ENCODE measurements around the gene CCL14. TPM values are rescaled to one million over a fixed set of nuclear protein-coding genes. Genes with fewer than 3 reads are reported as not detected.

The CCL14 gene
- total and polyA plus RNA-seq, 9 of the 15 experiments (the other 6 are each of a cell fraction or from before 2014, with no cell fraction given), result not detected

DNA sequence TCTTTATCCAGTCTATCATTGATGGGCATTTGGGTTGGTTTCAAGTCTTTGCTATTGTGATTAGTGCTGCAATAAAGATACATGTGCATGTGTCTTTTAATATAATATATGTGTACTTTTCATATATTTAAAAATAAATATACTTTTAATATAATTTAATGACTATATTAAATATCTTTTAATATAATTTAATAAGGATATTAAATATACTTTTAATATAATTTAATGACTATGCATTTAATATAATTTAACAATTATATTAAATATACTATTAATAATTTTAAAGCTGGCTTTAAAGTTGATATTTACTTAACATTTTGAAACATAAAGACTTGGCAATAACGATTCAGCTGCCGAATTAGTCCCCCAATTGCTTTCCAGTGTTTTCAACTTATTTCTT is 30.0 kb upstream of the CCL14 start:
- CTCF ChIA-PET (ENCODE audit: low intra/inter-chr PET ratio), result no interaction called here
- no peak for FAIRE-seq
- POLR2A ChIA-PET, result no interaction called here
- Histone ChIP-seq H2AFZ (ENCODE audit: low read depth, low read length) (no peak overlapping the region), H4K20me1 (replicated peaks; ENCODE audit: control insufficient read depth, insufficient read depth, low read length) (0 out of 2 replicates have a peak, but pooled peaks cover 3% of the 10 kb centered on the region), H3K4me3 (no peak overlapping the region), H3K27ac (ENCODE audit: extremely low read depth, low read depth, low read length) (no peak overlapping the region), H3K27me3 (ENCODE audit: control insufficient read depth in 2 of 2, insufficient read depth in 2 of 2, low read length in 2 of 2) (peaks cover 0 to 6% of the 10 kb centered on the region in 2 experiments; a peak in 3 of 5 replicates), H3K36me3 (ENCODE audit: control insufficient read depth, insufficient read depth, low read length) (no peaks in the 10 kb centered on the region), H3K79me2 (ENCODE audit: control insufficient read depth, insufficient read depth, low read length) (no peaks in the 10 kb centered on the region), H3K9ac (ENCODE audit: insufficient read depth in 1 of 2, low read depth in 2 of 2, low read length in 2 of 2) (no peak overlapping the region), H3K9me1 (ENCODE audit: control insufficient read depth, insufficient read depth, low read length) (no peaks in the 10 kb centered on the region), H3K4me1 (replicated peaks in 1 of 2; ENCODE audit: control insufficient read depth in 2 of 2, insufficient read depth in 2 of 2, low read length in 2 of 2) (no peaks in the 10 kb centered on the region; a peak in 1 of 5 replicates), H3K9me3 (replicated peaks; ENCODE audit: control insufficient read depth, insufficient read depth, low read depth, low read length) (no peaks in the 10 kb centered on the region), H3K4me2 (ENCODE audit: insufficient read depth, low read length) (no peak overlapping the region)
- intact Hi-C loops (cut with micrococcal nuclease), result no loop called here
- BruUV-seq (replicated peaks), result no TSS peak
- in situ Hi-C loops (cut with MboI), result no loop called here
- no peak for DNase-seq (ENCODE audit: extremely low read depth in 1 of 4, low spot score in 3 of 4)
- 0% methylated on average over 2 of the region's 2 CpGs for WGBS (ENCODE audit: insufficient coverage, low coverage, missing lambda C conversion rate)
- ATAC-seq, result no peak
- TF ChIP-seq, protein P1, sequence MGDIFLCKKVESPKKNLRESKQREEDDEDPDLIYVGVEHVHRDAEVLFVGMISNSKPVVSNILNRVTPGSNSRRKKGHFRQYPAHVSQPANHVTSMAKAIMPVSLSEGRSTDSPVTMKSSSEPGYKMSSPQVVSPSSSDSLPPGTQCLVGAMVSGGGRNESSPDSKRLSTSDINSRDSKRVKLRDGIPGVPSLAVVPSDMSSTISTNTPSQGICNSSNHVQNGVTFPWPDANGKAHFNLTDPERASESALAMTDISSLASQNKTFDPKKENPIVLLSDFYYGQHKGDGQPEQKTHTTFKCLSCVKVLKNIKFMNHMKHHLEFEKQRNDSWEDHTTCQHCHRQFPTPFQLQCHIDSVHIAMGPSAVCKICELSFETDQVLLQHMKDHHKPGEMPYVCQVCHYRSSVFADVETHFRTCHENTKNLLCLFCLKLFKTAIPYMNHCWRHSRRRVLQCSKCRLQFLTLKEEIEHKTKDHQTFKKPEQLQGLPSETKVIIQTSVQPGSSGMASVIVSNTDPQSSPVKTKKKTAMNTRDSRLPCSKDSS (IDR thresholded peaks at IDR 0.05; ENCODE audit: low read depth, partially characterized antibody), result no peak
- TF ChIP-seq MTA3 (IDR thresholded peaks at IDR 0.05; ENCODE audit: borderline replicate concordance), result no peak
- no peak for TF ChIP-seq ZNF134 (CRISPR knock-in tag; conservative IDR thresholded peaks at IDR 0.05)
- TF ChIP-seq PHF21A (IDR thresholded peaks at IDR 0.05; ENCODE audit: borderline replicate concordance, low read depth), result no peak
- TF ChIP-seq HLTF (IDR thresholded peaks at IDR 0.05), result no peak
- no peak for TF ChIP-seq TEAD4 (IDR thresholded peaks at IDR 0.05; ENCODE audit: low read length)
- no peak for TF ChIP-seq TEAD4 (CRISPR knock-in tag; IDR thresholded peaks at IDR 0.05; ENCODE audit: borderline replicate concordance)
- no peak for TF ChIP-seq ZKSCAN1 (IDR thresholded peaks at IDR 0.05; ENCODE audit: low read depth, low read length)
- no peak for TF ChIP-seq ZNF77 (CRISPR knock-in tag; IDR thresholded peaks at IDR 0.05)
- TF ChIP-seq, protein P2, sequence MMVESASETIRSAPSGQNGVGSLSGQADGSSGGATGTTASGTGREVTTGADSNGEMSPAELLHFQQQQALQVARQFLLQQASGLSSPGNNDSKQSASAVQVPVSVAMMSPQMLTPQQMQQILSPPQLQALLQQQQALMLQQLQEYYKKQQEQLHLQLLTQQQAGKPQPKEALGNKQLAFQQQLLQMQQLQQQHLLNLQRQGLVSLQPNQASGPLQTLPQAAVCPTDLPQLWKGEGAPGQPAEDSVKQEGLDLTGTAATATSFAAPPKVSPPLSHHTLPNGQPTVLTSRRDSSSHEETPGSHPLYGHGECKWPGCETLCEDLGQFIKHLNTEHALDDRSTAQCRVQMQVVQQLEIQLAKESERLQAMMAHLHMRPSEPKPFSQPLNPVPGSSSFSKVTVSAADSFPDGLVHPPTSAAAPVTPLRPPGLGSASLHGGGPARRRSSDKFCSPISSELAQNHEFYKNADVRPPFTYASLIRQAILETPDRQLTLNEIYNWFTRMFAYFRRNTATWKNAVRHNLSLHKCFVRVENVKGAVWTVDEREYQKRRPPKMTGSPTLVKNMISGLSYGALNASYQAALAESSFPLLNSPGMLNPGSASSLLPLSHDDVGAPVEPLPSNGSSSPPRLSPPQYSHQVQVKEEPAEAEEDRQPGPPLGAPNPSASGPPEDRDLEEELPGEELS (CRISPR knock-in tag; IDR thresholded peaks at IDR 0.05; ENCODE audit: borderline replicate concordance), result no peak
- TF ChIP-seq, protein P3, sequence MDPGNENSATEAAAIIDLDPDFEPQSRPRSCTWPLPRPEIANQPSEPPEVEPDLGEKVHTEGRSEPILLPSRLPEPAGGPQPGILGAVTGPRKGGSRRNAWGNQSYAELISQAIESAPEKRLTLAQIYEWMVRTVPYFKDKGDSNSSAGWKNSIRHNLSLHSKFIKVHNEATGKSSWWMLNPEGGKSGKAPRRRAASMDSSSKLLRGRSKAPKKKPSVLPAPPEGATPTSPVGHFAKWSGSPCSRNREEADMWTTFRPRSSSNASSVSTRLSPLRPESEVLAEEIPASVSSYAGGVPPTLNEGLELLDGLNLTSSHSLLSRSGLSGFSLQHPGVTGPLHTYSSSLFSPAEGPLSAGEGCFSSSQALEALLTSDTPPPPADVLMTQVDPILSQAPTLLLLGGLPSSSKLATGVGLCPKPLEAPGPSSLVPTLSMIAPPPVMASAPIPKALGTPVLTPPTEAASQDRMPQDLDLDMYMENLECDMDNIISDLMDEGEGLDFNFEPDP (CRISPR knock-in tag; IDR thresholded peaks at IDR 0.05), result no peak
- TF ChIP-seq, protein P4, sequence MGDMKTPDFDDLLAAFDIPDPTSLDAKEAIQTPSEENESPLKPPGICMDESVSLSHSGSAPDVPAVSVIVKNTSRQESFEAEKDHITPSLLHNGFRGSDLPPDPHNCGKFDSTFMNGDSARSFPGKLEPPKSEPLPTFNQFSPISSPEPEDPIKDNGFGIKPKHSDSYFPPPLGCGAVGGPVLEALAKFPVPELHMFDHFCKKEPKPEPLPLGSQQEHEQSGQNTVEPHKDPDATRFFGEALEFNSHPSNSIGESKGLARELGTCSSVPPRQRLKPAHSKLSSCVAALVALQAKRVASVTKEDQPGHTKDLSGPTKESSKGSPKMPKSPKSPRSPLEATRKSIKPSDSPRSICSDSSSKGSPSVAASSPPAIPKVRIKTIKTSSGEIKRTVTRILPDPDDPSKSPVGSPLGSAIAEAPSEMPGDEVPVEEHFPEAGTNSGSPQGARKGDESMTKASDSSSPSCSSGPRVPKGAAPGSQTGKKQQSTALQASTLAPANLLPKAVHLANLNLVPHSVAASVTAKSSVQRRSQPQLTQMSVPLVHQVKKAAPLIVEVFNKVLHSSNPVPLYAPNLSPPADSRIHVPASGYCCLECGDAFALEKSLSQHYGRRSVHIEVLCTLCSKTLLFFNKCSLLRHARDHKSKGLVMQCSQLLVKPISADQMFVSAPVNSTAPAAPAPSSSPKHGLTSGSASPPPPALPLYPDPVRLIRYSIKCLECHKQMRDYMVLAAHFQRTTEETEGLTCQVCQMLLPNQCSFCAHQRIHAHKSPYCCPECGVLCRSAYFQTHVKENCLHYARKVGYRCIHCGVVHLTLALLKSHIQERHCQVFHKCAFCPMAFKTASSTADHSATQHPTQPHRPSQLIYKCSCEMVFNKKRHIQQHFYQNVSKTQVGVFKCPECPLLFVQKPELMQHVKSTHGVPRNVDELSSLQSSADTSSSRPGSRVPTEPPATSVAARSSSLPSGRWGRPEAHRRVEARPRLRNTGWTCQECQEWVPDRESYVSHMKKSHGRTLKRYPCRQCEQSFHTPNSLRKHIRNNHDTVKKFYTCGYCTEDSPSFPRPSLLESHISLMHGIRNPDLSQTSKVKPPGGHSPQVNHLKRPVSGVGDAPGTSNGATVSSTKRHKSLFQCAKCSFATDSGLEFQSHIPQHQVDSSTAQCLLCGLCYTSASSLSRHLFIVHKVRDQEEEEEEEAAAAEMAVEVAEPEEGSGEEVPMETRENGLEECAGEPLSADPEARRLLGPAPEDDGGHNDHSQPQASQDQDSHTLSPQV (IDR thresholded peaks at IDR 0.05), result no peak
- TF ChIP-seq NFXL1 (CRISPR knock-in tag; IDR thresholded peaks at IDR 0.05), result no peak
- TF ChIP-seq MAFG (tag; conservative IDR thresholded peaks at IDR 0.05), result no peak
- no peak for TF ChIP-seq RFX5 (IDR thresholded peaks at IDR 0.05; ENCODE audit: low read depth, low read length)
- TF ChIP-seq ZNF175 (CRISPR knock-in tag; IDR thresholded peaks at IDR 0.05; ENCODE audit: low read depth), result no peak

Measured in K562 (cell line).